PC-9 (cell line): ENCODE data around the gene PHACTR3. TPM values are rescaled to one million over a fixed set of nuclear protein-coding genes. Genes with fewer than 3 reads are reported as not detected.

Experiments used
- BruUV-seq: library from RNA; stranded (reverse); fragments of 400-500 nt; replicated peaks from 2 replicates; lab custom pipeline; 2021; lab: Mats Ljungman, UMichigan
- CTCF ChIA-PET: fragments of 300-600 bp; sonication (Branson Sonifier 250); formaldehyde crosslinking; loops from one replicate; lab custom pipeline; 2022; ENCODE audit warnings: antibody characterized with exemption; lab: Charles Lee
- POLR2A ChIA-PET: fragments of 300-600 bp; sonication (Branson Sonifier 250); formaldehyde crosslinking; loops from one replicate; lab custom pipeline; 2022; ENCODE audit warnings: antibody characterized with exemption; ENCODE audit not compliant: unreplicated experiment; lab: Charles Lee
- DNase-seq, 2 experiments: peaks; one replicate each; pipeline versions ENCODE4 v3.0.0 to v3.0.0-alpha.2; 2015 to 2022; ENCODE audit warnings: mixed read lengths in 1 of 2
- H2AFZ ChIP-seq: fragments of 200-600 bp; sonication (generic); 2 replicates; pipeline ENCODE4 v1.8.1; 2017; ENCODE audit warnings: antibody characterized with exemption
- H3F3A ChIP-seq: fragments of 200-600 bp; sonication (generic); 2 replicates; pipeline ENCODE4 v1.8.1; 2017; ENCODE audit warnings: antibody characterized with exemption, mild to moderate bottlenecking, low read depth; ENCODE audit not compliant: insufficient read depth
- H3K27ac ChIP-seq: fragments of 200-600 bp; sonication (generic); 2 replicates; pipeline ENCODE4 v1.6.1; 2016; ENCODE audit warnings: mixed run types
- H3K27me3 ChIP-seq: fragments of 200-600 bp; sonication (generic); 2 replicates; pipeline ENCODE4 v1.6.1; 2016; ENCODE audit warnings: low read depth, mixed run types; ENCODE audit not compliant: insufficient read depth
- H3K36me3 ChIP-seq: fragments of 200-600 bp; sonication (generic); 2 replicates; pipeline ENCODE4 v1.6.1; 2016; ENCODE audit warnings: low read depth, mixed run types
- H3K4me1 ChIP-seq: fragments of 200-600 bp; sonication (generic); replicated peaks from 2 replicates; pipeline ENCODE4 v1.6.1; 2016; ENCODE audit warnings: mixed run types; ENCODE audit not compliant: insufficient read depth
- H3K4me2 ChIP-seq: fragments of 200-600 bp; sonication (generic); 2 replicates; pipeline ENCODE4 v1.6.1; 2017; ENCODE audit warnings: mixed run types
- H3K4me3 ChIP-seq: fragments of 200-600 bp; sonication (generic); 2 replicates; pipeline ENCODE4 v1.6.1; 2016; ENCODE audit warnings: mixed run types
- H3K79me2 ChIP-seq: fragments of 200-600 bp; sonication (generic); 2 replicates; pipeline ENCODE4 v1.6.1; 2017; ENCODE audit warnings: low read depth, mixed run types
- H3K9me2 ChIP-seq: fragments of 200-600 bp; sonication (generic); 2 replicates; pipeline ENCODE4 v1.8.1; 2017; ENCODE audit warnings: mild to moderate bottlenecking; ENCODE audit not compliant: insufficient read depth
- H3K9me3 ChIP-seq: fragments of 200-600 bp; sonication (generic); 2 replicates; pipeline ENCODE4 v1.8.1; 2016; ENCODE audit warnings: low read depth; ENCODE audit not compliant: insufficient read depth
- H4K20me1 ChIP-seq: fragments of 200-600 bp; sonication (generic); 2 replicates; pipeline ENCODE4 v1.8.1; 2017; ENCODE audit not compliant: insufficient read depth
- CTCF ChIP-seq: fragments of 200-600 bp; sonication (generic); conservative IDR thresholded peaks from 2 replicates; pipeline ENCODE4 v1.6.1; 2017; ENCODE audit warnings: mixed run types, antibody characterized with exemption, mild to moderate bottlenecking, moderate library complexity
- EZH2 ChIP-seq: fragments of 200-600 bp; sonication (generic); IDR thresholded peaks from 2 replicates; pipeline ENCODE4 v1.8.0; 2017; ENCODE audit warnings: antibody characterized with exemption, low read depth
- intact Hi-C: fragments of 100-400 bp; cut with micrococcal nuclease; formaldehyde crosslinking; loops from one replicate; pipeline ENCODE4 v1.10.0; 2022; ENCODE audit not compliant: unreplicated experiment
- total RNA-seq: library from RNA; stranded (reverse); gene quantifications from 2 replicates; pipeline ENCODE4 v1.2.3, GENCODE V29; 2021

PHACTR3 gene
- total RNA-seq, 1 experiment from 2014 or later: 0.41 TPM

- TF ChIP-seq EZH2: no peak
- TF ChIP-seq CTCF: no peak
- H3K36me3 ChIP-seq: no peaks in the 10 kb centered on the region
- no peaks in the 10 kb centered on the region for H3K79me2 ChIP-seq
- H2AFZ ChIP-seq: no peak overlapping the region
- no TSS peak for BruUV-seq
- no peak overlapping the region for H3K4me2 ChIP-seq
- no peaks in the 10 kb centered on the region for H3K4me1 ChIP-seq
- DNase-seq: no peak
- H3K27me3 ChIP-seq: peaks cover 98% of the 10 kb centered on the region
- no peaks in the 10 kb centered on the region for H3K9me3 ChIP-seq
- no peaks in the 10 kb centered on the region for H3K9me2 ChIP-seq
- no peaks in the 10 kb centered on the region for H4K20me1 ChIP-seq
- POLR2A ChIA-PET: no interaction called here
- H3K4me3 ChIP-seq: no peak overlapping the region
- H3K27ac ChIP-seq: no peak overlapping the region
- no peaks in the 10 kb centered on the region for H3F3A ChIP-seq
- CTCF ChIA-PET: no interaction called here
- intact Hi-C loops: no loop called here
These were observed 74.6 kb downstream of the PHACTR3 start for GRCh38 chr20:59678951-59679350.

- peaks cover 98% of the 10 kb centered on the region for H3K27me3 ChIP-seq
- no peak overlapping the region for H3K4me3 ChIP-seq
- no peak for TF ChIP-seq EZH2
- TF ChIP-seq CTCF: no peak
- H4K20me1 ChIP-seq: no peaks in the 10 kb centered on the region
- H3K9me2 ChIP-seq: no peaks in the 10 kb centered on the region
- ChIA-PET POLR2A (no interaction called here), CTCF (interaction anchor here (0.6 kb wide), 1 partner anchor 345 kb away, joined by 5 read pairs; no protein-coding TSS in a partner anchor)
- H3F3A ChIP-seq: no peaks in the 10 kb centered on the region
- H2AFZ ChIP-seq: no peak overlapping the region
- intact Hi-C loops: no loop called here
- H3K27ac ChIP-seq: no peak overlapping the region
- no TSS peak for BruUV-seq
- H3K9me3 ChIP-seq: no peaks in the 10 kb centered on the region
- H3K4me1 ChIP-seq: no peaks in the 10 kb centered on the region
- no peaks in the 10 kb centered on the region for H3K36me3 ChIP-seq
- no peak for DNase-seq
- H3K79me2 ChIP-seq: no peaks in the 10 kb centered on the region
- H3K4me2 ChIP-seq: no peak overlapping the region
These were observed 75.9 kb downstream of the PHACTR3 start for GRCh38 chr20:59680148-59680650.

- no TSS peak for BruUV-seq
- H3K9me3 ChIP-seq: no peaks in the 10 kb centered on the region
- H3K4me3 ChIP-seq: no peak overlapping the region
- H3K36me3 ChIP-seq: no peaks in the 10 kb centered on the region
- no peak overlapping the region for H3K4me2 ChIP-seq
- H2AFZ ChIP-seq: no peak overlapping the region
- intact Hi-C loops: no loop called here
- DNase-seq: no peak
- ChIA-PET POLR2A (no interaction called here), CTCF (interaction anchor here (0.6 kb wide), 1 partner anchor 345 kb away, joined by 5 read pairs; no protein-coding TSS in a partner anchor)
- TF ChIP-seq CTCF (no peak), EZH2 (no peak)
- H3K27ac ChIP-seq: no peak overlapping the region
- no peaks in the 10 kb centered on the region for H3F3A ChIP-seq
- H3K27me3 ChIP-seq: peaks cover 98% of the 10 kb centered on the region
- no peaks in the 10 kb centered on the region for H4K20me1 ChIP-seq
- no peaks in the 10 kb centered on the region for H3K9me2 ChIP-seq
- no peaks in the 10 kb centered on the region for H3K4me1 ChIP-seq
- H3K79me2 ChIP-seq: no peaks in the 10 kb centered on the region
These were observed 76.5 kb downstream of the PHACTR3 start for GRCh38 chr20:59680852-59681251.
